ENCODE data around the gene COL4A1. TPM values are rescaled to one million over a fixed set of nuclear protein-coding genes. Genes with fewer than 3 reads are reported as not detected.

COL4A1 gene
- total RNA-seq, 1 donor from 2014 or later, result 756 TPM

GRCh38 chr13:110133425-110134235 lies 173.3 kb downstream of the COL4A1 start:
- H3K27ac ChIP-seq, result no peak overlapping the region
- H3K9me3 ChIP-seq, result no peaks in the 10 kb centered on the region
- peaks cover 0 to 2% of the 10 kb centered on the region in 2 donors for H3K4me1 ChIP-seq
- no peaks in the 10 kb centered on the region for H3K27me3 ChIP-seq
- H3K4me3 ChIP-seq, result no peak overlapping the region
- no peak for DNase-seq (ENCODE audit: low spot score in 2 of 2)
- no peak for TF ChIP-seq CTCF (IDR thresholded peaks at IDR 0.05)
- H3K36me3 ChIP-seq, result no peaks in the 10 kb centered on the region
- intact Hi-C loops (cut with DNase I), result no loop called here

DNA sequence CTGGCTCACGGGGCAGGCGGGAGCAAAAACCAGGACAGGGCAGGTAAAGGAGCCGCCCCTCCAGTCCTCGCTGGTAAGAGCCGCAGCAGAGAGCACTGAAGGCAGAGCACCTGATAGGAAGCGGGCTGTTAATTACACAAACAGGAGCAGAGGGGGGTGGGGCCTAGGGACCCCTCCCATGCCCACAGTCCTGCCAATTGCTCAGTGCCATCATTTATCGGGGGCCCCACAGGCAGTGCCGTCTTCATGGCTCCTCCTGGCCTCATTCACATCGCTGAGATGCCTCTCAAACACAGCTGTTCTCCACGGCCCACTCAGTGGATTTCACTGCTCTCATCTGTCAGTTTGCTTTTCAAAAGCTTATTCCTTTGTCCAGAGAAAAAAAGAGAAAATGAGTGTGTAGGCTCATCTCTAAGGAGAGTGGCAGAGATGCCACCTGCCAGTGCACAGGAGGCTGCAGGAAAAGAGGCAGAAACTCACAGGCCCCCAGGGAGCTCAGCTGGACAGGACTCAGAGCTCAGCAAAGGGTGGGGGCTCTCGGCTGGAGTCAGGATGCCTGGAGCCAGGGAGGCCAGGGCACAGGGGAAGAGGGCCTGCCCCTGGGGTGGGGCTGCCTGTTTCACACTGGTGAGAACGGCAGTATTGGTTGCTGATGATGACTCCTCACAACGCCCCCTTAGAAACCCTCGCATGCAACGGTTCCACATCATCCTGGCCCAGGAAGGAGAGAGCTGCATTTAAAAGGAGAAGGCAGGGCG lies 174.6 kb downstream of the COL4A1 start:
- Histone ChIP-seq H3K4me1 (peaks cover 0 to 1% of the 10 kb centered on the region in 2 donors), H3K27me3 (no peaks in the 10 kb centered on the region), H3K27ac (no peak overlapping the region), H3K4me3 (no peak overlapping the region), H3K36me3 (no peaks in the 10 kb centered on the region), H3K9me3 (no peaks in the 10 kb centered on the region)
- intact Hi-C loops (cut with DNase I), result no loop called here
- TF ChIP-seq CTCF (IDR thresholded peaks at IDR 0.05), result no peak
- DNase-seq (ENCODE audit: low spot score in 2 of 2), result no peak

DNA sequence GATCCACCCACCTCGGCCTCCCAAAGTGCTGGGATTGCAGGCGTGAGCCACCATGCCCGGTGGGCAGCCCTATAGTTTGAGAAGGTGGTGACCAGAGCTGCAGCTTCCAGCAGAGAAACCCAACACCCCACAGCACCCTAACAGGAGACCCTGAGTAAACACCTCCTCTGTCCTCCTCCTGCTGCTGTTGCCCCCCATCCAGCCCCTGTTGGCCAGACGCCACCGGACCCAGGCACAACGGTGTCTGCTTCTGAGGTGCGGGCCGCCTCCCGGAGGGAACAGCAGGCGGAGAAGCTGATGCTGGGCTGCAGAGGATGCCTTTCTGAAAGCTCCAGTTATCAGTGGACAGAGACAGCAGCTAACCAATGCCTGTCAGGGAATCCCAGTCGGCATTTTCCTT lies 175.5 kb downstream of the COL4A1 start:
- intact Hi-C loops (cut with DNase I), result no loop called here
- no peak for DNase-seq (ENCODE audit: low spot score in 2 of 2)
- H3K27me3 ChIP-seq, result no peaks in the 10 kb centered on the region
- H3K4me3 ChIP-seq, result no peak overlapping the region
- no peaks in the 10 kb centered on the region for H3K9me3 ChIP-seq
- H3K36me3 ChIP-seq, result no peaks in the 10 kb centered on the region
- TF ChIP-seq CTCF (IDR thresholded peaks at IDR 0.05), result no peak
- H3K4me1 ChIP-seq, result peaks cover 0 to 10% of the 10 kb centered on the region in 2 donors
- no peak overlapping the region for H3K27ac ChIP-seq

GRCh38 chr13:110130431-110130830 lies 176.5 kb downstream of the COL4A1 start:
- peaks cover 0 to 17% of the 10 kb centered on the region in 2 donors for H3K4me1 ChIP-seq
- intact Hi-C loops (cut with DNase I), result no loop called here
- no peak for TF ChIP-seq CTCF (IDR thresholded peaks at IDR 0.05)
- H3K9me3 ChIP-seq, result no peaks in the 10 kb centered on the region
- H3K4me3 ChIP-seq, result no peak overlapping the region
- DNase-seq (ENCODE audit: low spot score in 2 of 2), result no peak
- H3K27me3 ChIP-seq, result no peaks in the 10 kb centered on the region
- H3K27ac ChIP-seq, result no peak overlapping the region
- H3K36me3 ChIP-seq, result no peaks in the 10 kb centered on the region

- Histone ChIP-seq H3K9me3 (no peaks in the 10 kb centered on the region), H3K4me3 (no peak overlapping the region), H3K27ac (no peak overlapping the region), H3K4me1 (peaks cover 0 to 19% of the 10 kb centered on the region in 2 donors), H3K36me3 (no peaks in the 10 kb centered on the region), H3K27me3 (no peaks in the 10 kb centered on the region)
- intact Hi-C loops (cut with DNase I), result loop anchor here (5.0 to 10.0 kb wide), 3 partner anchors 342 to 745 kb away; partner anchors contain the start of gene IRS2
- no peak for DNase-seq (ENCODE audit: low spot score in 2 of 2)
- no peak for TF ChIP-seq CTCF (IDR thresholded peaks at IDR 0.05)
These were observed 177.3 kb downstream of the COL4A1 start for GRCh38 chr13:110129539-110130186.

Data from ascending aorta (tissue), 2 donors.